Endothelial cell (in vitro differentiated cells): Measurements from ENCODE around the gene ZNF143. TPM values are rescaled to one million over a fixed set of nuclear protein-coding genes. Genes with fewer than 3 reads are reported as not detected.

Experiments used
- DNase-seq: peaks from one replicate; pipeline ENCODE4 v3.0.0; 2021; ENCODE audit warnings: low spot score
- H3K27ac Mint-ChIP-seq: one replicate; pipeline ENCODE4 v1.8.0; 2021; ENCODE audit warnings: mixed read lengths, inconsistent platforms; ENCODE audit not compliant: unreplicated experiment
- H3K27me3 Mint-ChIP-seq: one replicate; pipeline ENCODE4 v1.8.0; 2021; ENCODE audit warnings: mild to moderate bottlenecking, moderate library complexity, mixed read lengths, inconsistent platforms; ENCODE audit not compliant: unreplicated experiment
- H3K36me3 Mint-ChIP-seq: one replicate; pipeline ENCODE4 v1.8.0; 2021; ENCODE audit warnings: mild to moderate bottlenecking, low read depth, mixed read lengths, inconsistent platforms; ENCODE audit not compliant: unreplicated experiment
- H3K4me1 Mint-ChIP-seq: one replicate; pipeline ENCODE4 v1.8.0; 2021; ENCODE audit warnings: mild to moderate bottlenecking, mixed read lengths, inconsistent platforms; ENCODE audit not compliant: unreplicated experiment
- H3K4me3 Mint-ChIP-seq: one replicate; pipeline ENCODE4 v1.8.0; 2021; ENCODE audit warnings: mild to moderate bottlenecking, mixed read lengths, inconsistent platforms; ENCODE audit not compliant: unreplicated experiment
- H3K9me3 Mint-ChIP-seq: one replicate; pipeline ENCODE4 v1.8.0; 2021; ENCODE audit warnings: mixed read lengths, inconsistent platforms; ENCODE audit not compliant: unreplicated experiment
- CTCF ChIP-seq: fragments of 200-600 bp; sonication (generic); IDR thresholded peaks from one replicate; pipeline ENCODE4 v1.5.0; 2021; ENCODE audit warnings: antibody characterized with exemption; ENCODE audit not compliant: unreplicated experiment
- total RNA-seq: library from RNA; stranded (reverse); fragmentation: NEBNext Ultra II Directional; extraction: Animal tissue kit (Norgen Biotek cat#: 25700); gene quantifications from one replicate; pipeline ENCODE4 v1.2.1, GENCODE V29; 2021; ENCODE audit not compliant: unreplicated experiment

Gene ZNF143
- total RNA-seq, 1 donor from 2014 or later, result 27.2 TPM

GRCh38 chr11:9490376-9490775, 29.6 kb downstream of the ZNF143 start:
- H3K36me3 Mint-ChIP-seq, result peaks cover 10% of the 10 kb centered on the region

GRCh38 chr11:9493492-9493891, 32.7 kb downstream of the ZNF143 start:
- no peak for TF ChIP-seq CTCF
- Mint-ChIP-seq H3K27me3 (no peaks in the 10 kb centered on the region), H3K9me3 (no peaks in the 10 kb centered on the region), H3K4me1 (no peaks in the 10 kb centered on the region), H3K27ac (no peak overlapping the region), H3K36me3 (peaks cover 28% of the 10 kb centered on the region), H3K4me3 (no peak overlapping the region)
- no peak for DNase-seq

More at GRCh38 chr11:9490376-9490775, 29.6 kb downstream of the ZNF143 start:
- Mint-ChIP-seq H3K4me3 (no peak overlapping the region), H3K9me3 (no peaks in the 10 kb centered on the region), H3K27me3 (no peaks in the 10 kb centered on the region), H3K4me1 (no peaks in the 10 kb centered on the region), H3K27ac (no peak overlapping the region)
- DNase-seq, result no peak
- no peak for TF ChIP-seq CTCF

DNA sequence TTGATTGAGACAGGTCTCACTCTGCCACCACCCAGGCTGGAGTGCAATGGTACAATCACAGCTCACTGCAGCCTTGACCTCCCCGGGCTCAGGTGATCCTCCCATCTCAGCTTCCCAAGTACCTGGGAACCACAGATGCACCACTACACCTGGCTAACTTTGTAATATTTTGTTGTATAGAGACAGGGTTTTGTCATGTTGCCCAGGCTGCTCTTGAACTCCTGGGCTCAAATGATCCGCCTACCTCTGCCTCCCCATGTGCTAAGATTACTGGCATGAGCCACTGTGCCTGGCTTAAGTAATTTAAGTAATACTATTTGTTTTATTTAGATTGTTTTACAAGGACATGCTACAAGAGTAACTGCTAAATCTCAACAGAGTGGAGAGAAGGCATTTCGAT, 33.5 kb downstream of the ZNF143 start:
- Mint-ChIP-seq H3K9me3 (no peaks in the 10 kb centered on the region), H3K27ac (no peak overlapping the region), H3K4me1 (no peaks in the 10 kb centered on the region), H3K27me3 (no peaks in the 10 kb centered on the region), H3K4me3 (no peak overlapping the region), H3K36me3 (peaks cover 33% of the 10 kb centered on the region)
- no peak for DNase-seq
- no peak for TF ChIP-seq CTCF

GRCh38 chr11:9495803-9496514, 35.1 kb downstream of the ZNF143 start:
- no peak for TF ChIP-seq CTCF
- Mint-ChIP-seq H3K4me1 (no peaks in the 10 kb centered on the region), H3K9me3 (no peaks in the 10 kb centered on the region), H3K4me3 (no peak overlapping the region), H3K36me3 (peaks cover 31% of the 10 kb centered on the region), H3K27me3 (no peaks in the 10 kb centered on the region), H3K27ac (no peak overlapping the region)
- DNase-seq, result no peak

- no peaks in the 10 kb centered on the region for H3K9me3 Mint-ChIP-seq
- no peak overlapping the region for H3K27ac Mint-ChIP-seq
- DNase-seq, result no peak
- peaks cover 38% of the 10 kb centered on the region for H3K36me3 Mint-ChIP-seq
- no peak for TF ChIP-seq CTCF
- H3K27me3 Mint-ChIP-seq, result no peaks in the 10 kb centered on the region
- H3K4me3 Mint-ChIP-seq, result no peak overlapping the region
- no peaks in the 10 kb centered on the region for H3K4me1 Mint-ChIP-seq
Observed at GRCh38 chr11:9498457-9499078, 37.8 kb downstream of the ZNF143 start.
